DOHH2 (cell line): ENCODE results near the gene CENPVL2.
"Not testable (repeated sequence)": the region's sequence is repeated elsewhere in the genome, so short reads cannot be mapped to it uniquely, and the experiment has no call there.

Experiments used
- H3F3A ChIP-seq: fragments of 200-600 bp; sonication (generic), shearing (Covaris generic); 2 replicates; pipeline ENCODE4 v1.6.0; 2016; ENCODE audit warnings: antibody characterized with exemption, mild to moderate bottlenecking; ENCODE audit not compliant: control insufficient read depth, insufficient read depth
- H3K27ac ChIP-seq: fragments of 200-600 bp; sonication (generic); 2 replicates; pipeline ENCODE4 v1.5.1; 2014; ENCODE audit warnings: low read depth, mild to moderate bottlenecking, low read length, moderate library complexity
- H3K27me3 ChIP-seq: fragments of 200-600 bp; sonication (generic); 2 replicates; pipeline ENCODE4 v1.6.1; 2014; ENCODE audit warnings: mild to moderate bottlenecking, low read length, mixed read lengths; ENCODE audit not compliant: control insufficient read depth
- H3K36me3 ChIP-seq: fragments of 200-600 bp; sonication (generic); 2 replicates; pipeline ENCODE4 v1.6.1; 2014; ENCODE audit warnings: mild to moderate bottlenecking, low read length, moderate library complexity, mixed read lengths; ENCODE audit not compliant: control insufficient read depth
- H3K4me1 ChIP-seq: fragments of 200-600 bp; sonication (generic); 2 replicates; pipeline ENCODE4 v1.6.1; 2014; ENCODE audit warnings: mild to moderate bottlenecking, low read length, mixed read lengths; ENCODE audit not compliant: control insufficient read depth
- H3K4me2 ChIP-seq: fragments of 200-600 bp; sonication (generic); 2 replicates; pipeline ENCODE4 v1.6.0; 2014; ENCODE audit warnings: mild to moderate bottlenecking, low read length, moderate library complexity
- H3K4me3 ChIP-seq: fragments of 200-600 bp; sonication (generic); 2 replicates; pipeline ENCODE4 v1.5.1; 2014; ENCODE audit warnings: mild to moderate bottlenecking, low read length, mixed read lengths
- H3K79me2 ChIP-seq: fragments of 200-600 bp; sonication (generic); 2 replicates; pipeline ENCODE4 v1.6.1; 2014; ENCODE audit warnings: mild to moderate bottlenecking, low read length, mixed read lengths; ENCODE audit not compliant: control insufficient read depth
- H3K9me2 ChIP-seq: fragments of 200-600 bp; sonication (generic); replicated peaks from 2 replicates; pipeline ENCODE4 v1.6.1; 2014; ENCODE audit warnings: mild to moderate bottlenecking, low read length, mixed read lengths; ENCODE audit not compliant: control insufficient read depth
- H3K9me3 ChIP-seq: fragments of 200-600 bp; sonication (generic); 2 replicates; pipeline ENCODE4 v1.6.1; 2014; ENCODE audit warnings: antibody characterized with exemption, low read length, mixed read lengths; ENCODE audit not compliant: control insufficient read depth, insufficient read depth
- H4K20me1 ChIP-seq: fragments of 200-600 bp; sonication (generic); 2 replicates; pipeline ENCODE4 v1.6.0; 2014; ENCODE audit warnings: low read depth, mild to moderate bottlenecking, antibody characterized with exemption, low read length, moderate library complexity; ENCODE audit not compliant: control insufficient read depth, insufficient read depth
- CTCF ChIP-seq: fragments of 200-600 bp; sonication (generic); IDR thresholded peaks from one replicate; pipeline ENCODE4 v1.5.1; 2014; ENCODE audit warnings: antibody characterized with exemption, mild to moderate bottlenecking, low read depth, low read length; ENCODE audit not compliant: poor library complexity, severe bottlenecking
- EZH2phosphoT487 ChIP-seq: fragments of 200-600 bp; sonication (generic); IDR thresholded peaks from 2 replicates; pipeline ENCODE4 v1.6.1; 2017; ENCODE audit warnings: borderline replicate concordance, mild to moderate bottlenecking, antibody characterized with exemption, low read length, moderate library complexity, mixed read lengths

Gene CENPVL2

GRCh38 chrX:51697397-51697796 is 14.8 kb upstream of the CENPVL2 start:
- H3K4me2 ChIP-seq: no peak overlapping the region
- TF ChIP-seq EZH2phosphoT487 (no peak), CTCF (no peak)

DNA sequence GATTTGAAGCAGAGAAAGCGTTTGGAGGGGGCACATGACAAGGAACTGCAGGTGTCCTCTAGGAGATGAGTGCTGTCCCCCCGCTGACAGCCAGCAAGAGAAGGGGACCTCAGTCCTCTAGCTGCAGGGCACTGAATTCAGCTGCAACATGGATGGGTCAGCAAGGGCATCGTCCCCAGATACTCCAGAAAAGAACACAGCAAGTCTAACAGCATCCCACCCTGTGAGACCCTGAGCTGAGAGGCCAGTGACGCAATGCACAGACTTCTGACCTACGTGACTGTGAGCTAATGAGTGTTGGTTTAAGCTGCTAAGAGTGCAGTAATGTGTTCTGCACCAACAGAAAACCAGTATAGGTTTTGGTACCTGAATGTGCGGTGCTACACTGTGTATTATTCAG is 11.6 kb upstream of the CENPVL2 start:
- Histone ChIP-seq H3K27ac (no peak overlapping the region), H3K4me3 (no peak overlapping the region), H4K20me1 (no peaks in the 10 kb centered on the region), H3K9me2 (no peaks in the 10 kb centered on the region), H3K9me3 (no peaks in the 10 kb centered on the region), H3K4me1 (no peaks in the 10 kb centered on the region), H3K36me3 (no peaks in the 10 kb centered on the region), H3F3A (no peaks in the 10 kb centered on the region), H3K27me3 (no peaks in the 10 kb centered on the region), H3K4me2 (no peak overlapping the region), H3K79me2 (no peaks in the 10 kb centered on the region)
- TF ChIP-seq EZH2phosphoT487 (no peak), CTCF (no peak)

More at GRCh38 chrX:51697397-51697796, 14.8 kb upstream of the CENPVL2 start:
- H3K4me3 ChIP-seq: no peak overlapping the region
- no peaks in the 10 kb centered on the region for H4K20me1 ChIP-seq
- no peaks in the 10 kb centered on the region for H3K4me1 ChIP-seq
- no peaks in the 10 kb centered on the region for H3K79me2 ChIP-seq
- H3K27me3 ChIP-seq: no peaks in the 10 kb centered on the region
- H3K9me3 ChIP-seq: no peaks in the 10 kb centered on the region
- H3K36me3 ChIP-seq: no peaks in the 10 kb centered on the region
- H3K27ac ChIP-seq: no peak overlapping the region
- no peaks in the 10 kb centered on the region for H3K9me2 ChIP-seq
- no peaks in the 10 kb centered on the region for H3F3A ChIP-seq

DNA sequence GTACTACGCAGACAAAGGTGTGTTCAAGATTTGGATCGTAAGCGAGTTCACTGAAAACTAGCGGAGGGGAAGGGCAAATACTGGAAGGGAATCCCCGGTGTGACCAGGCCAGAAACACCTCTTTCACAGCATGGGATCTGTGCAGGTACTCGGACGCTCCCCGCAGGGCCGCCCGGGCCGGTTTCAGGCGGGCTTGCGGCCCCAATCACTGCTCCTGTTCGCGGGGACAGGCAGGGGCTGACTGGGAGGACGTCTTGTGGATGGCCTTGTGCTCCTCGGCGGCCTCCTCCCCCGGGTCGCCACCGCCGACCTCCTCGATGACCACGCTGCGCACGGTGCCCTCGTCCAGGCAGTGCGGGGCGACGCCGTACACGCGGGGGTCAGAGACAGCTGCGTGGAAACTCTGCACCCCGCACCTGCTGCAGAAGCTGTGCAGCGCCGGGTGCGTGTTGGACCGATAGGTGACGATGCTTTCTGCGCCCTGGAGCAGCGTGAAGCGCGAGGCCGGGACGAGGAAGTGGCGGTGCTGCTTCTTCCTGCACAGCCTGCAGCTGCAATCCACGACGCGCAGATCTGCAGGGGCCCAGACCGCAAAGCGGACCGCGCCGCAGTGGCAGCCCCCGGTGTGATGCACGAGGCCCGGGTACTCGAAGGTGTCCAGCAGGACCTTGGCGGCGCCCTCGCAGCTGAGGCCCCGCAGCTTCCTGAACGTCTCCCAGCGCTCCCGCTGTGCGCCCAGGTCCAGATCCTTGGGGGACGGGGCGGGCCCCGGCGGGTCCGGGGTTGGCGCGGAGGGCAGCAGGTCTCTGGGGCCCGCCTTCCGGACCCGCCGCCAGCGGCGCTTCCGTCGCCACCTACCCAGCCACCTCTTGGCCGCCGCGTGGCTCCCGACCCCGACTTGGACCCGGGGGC is 567 bp downstream of the CENPVL2 start:
- H3F3A ChIP-seq, H3K79me2 ChIP-seq, H3K27ac ChIP-seq, H4K20me1 ChIP-seq, H3K4me1 ChIP-seq, H3K27me3 ChIP-seq, H3K9me3 ChIP-seq, H3K4me3 ChIP-seq, H3K36me3 ChIP-seq, H3K4me2 ChIP-seq, H3K9me2 ChIP-seq: not testable (repeated sequence)

GRCh38 chrX:51679689-51680433 is 2.8 kb downstream of the CENPVL2 start:
- H3K9me3 ChIP-seq, H3K79me2 ChIP-seq, H3K4me2 ChIP-seq, H3K27ac ChIP-seq, H3K4me1 ChIP-seq, H3K27me3 ChIP-seq, H3F3A ChIP-seq, H3K36me3 ChIP-seq, H3K9me2 ChIP-seq, H3K4me3 ChIP-seq, H4K20me1 ChIP-seq: not testable (repeated sequence)
